Mononuclear cell (primary cell): ENCODE results near the gene KDM1B. TPM values are rescaled to one million over a fixed set of nuclear protein-coding genes. Genes with fewer than 3 reads are reported as not detected.
A peak's percentile ranks its signal among the peaks of the same experiment; 100 is the strongest.

ENCODE experiments used
- H3K27me3 ChIP-seq: 2 replicates; pipeline ENCODE4 v1.6.0; 2011; ENCODE audit warnings: low read length, control low read depth; ENCODE audit not compliant: insufficient read depth
- H3K4me1 ChIP-seq: 2 replicates; pipeline ENCODE4 v1.5.1; 2011; ENCODE audit warnings: mild to moderate bottlenecking, low read length, control low read depth; ENCODE audit not compliant: insufficient read depth
- H3K4me3 ChIP-seq: 2 replicates; pipeline ENCODE4 v1.5.1; 2011; ENCODE audit warnings: mild to moderate bottlenecking, low read length, moderate library complexity
- H3K9me3 ChIP-seq: 2 replicates; pipeline ENCODE4 v1.5.1; 2011; ENCODE audit warnings: low read depth, mild to moderate bottlenecking, control low read depth, low read length
- total RNA-seq: library from RNA; depleted of rRNA; stranded (reverse); fragments of >200 nt; gene quantifications from one replicate; pipeline ENCODE4 v1.2.3, GENCODE V29; 2012

KDM1B gene
- total RNA-seq, 1 donor, result 19.1 TPM

DNA sequence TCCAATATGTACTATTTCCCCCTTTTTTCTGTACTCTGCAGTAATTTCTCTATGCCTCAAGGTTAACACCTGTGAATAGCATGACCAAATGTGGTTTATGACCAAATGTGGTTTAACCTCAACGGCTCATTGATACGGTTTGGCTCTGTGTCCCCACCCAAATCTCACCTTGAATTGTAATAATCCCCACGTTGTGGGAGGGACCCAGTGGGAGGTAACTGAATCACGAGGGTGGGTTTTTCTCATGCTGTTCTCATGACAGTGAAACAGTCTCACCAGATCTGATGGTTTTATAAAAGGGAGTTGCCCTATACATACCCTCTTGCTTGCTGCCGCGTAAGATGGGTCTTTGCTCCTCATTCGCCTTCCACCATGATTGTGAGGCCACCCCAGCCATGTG, 90.4 kb downstream of the KDM1B start:
- H3K4me1 ChIP-seq, result no peaks in the 10 kb centered on the region
- H3K4me3 ChIP-seq, result no peak overlapping the region
- no peaks in the 10 kb centered on the region for H3K9me3 ChIP-seq
- H3K27me3 ChIP-seq, result no peaks in the 10 kb centered on the region

DNA sequence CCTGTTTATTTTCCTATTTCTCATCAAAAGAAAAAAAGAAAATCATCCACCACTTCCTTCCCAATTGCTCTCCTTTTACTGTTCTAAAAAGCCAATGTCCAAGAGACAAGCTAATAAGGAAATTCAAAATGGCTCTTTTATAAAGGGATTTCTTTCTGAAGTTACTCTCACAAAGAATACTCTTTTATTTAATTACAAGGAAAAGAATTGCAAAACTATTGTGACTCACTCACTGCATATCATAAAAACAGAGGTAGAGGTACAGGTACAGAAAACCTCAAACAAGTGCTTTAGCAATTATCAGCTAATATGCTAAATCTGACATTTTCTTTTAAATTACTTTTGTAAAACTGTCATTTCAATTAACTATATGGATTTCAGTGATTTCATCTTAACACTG, 91.0 kb downstream of the KDM1B start:
- Histone ChIP-seq H3K4me1 (no peaks in the 10 kb centered on the region), H3K27me3 (no peaks in the 10 kb centered on the region), H3K4me3 (no peak overlapping the region), H3K9me3 (no peaks in the 10 kb centered on the region)

DNA sequence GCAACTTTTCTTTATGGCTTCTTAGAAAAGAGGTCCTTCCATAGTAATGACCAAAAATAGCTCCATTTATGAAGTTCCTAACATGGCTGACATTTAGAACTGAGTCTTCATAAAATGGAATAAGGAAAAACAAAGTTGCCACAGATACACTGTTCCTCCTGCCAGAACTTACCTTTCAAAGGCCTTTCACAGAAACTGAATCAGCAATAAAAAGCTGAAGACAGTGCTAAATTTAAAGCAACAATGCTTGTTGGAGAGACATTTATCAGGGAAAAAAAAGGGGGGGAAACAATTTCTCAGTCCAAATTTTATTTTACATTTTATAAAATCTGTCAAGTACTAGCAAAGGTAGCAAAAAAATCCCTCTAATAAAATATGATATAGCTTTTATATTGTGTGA, 91.8 kb downstream of the KDM1B start:
- no peaks in the 10 kb centered on the region for H3K4me1 ChIP-seq
- H3K4me3 ChIP-seq, result no peak overlapping the region
- H3K9me3 ChIP-seq, result no peaks in the 10 kb centered on the region
- no peaks in the 10 kb centered on the region for H3K27me3 ChIP-seq

DNA sequence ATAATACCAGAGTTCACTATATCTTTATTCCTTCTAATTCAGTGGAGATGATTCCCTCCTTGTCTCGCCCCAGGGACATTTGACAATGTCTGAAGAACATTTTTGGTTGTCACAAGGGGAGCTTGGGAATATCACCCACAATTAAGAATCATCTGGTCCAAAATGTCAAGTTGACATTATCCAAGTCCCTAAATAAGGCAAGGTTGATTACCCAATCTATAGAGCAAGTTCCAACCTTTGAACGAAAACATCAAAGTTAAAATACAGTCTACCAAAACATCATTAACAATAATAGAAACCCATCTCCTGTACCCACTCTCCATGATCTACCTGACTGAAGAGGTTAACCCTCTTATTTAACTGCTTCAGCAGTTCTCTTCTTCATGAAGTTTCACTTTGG, 93.5 kb downstream of the KDM1B start:
- Histone ChIP-seq H3K27me3 (no peaks in the 10 kb centered on the region), H3K9me3 (no peaks in the 10 kb centered on the region), H3K4me3 (no peak overlapping the region), H3K4me1 (no peaks in the 10 kb centered on the region)

DNA sequence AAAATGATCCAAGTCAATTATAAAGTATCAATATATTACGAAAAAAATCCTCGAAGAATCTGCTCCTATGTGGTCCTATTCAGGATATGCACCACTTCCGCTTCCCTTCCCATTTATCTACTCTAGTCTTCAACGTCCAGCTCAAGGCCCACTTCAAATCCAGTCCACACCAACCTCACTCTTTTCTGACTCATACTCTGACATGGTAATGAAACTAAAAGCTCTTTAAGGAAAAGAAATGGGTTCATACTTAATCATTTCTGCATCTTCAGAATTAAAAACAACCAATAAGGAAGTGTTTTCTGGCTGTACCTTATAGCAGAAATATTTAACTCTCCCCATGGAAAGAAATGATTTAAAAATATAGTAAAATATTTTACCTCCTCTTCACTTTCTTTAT, 94.0 kb downstream of the KDM1B start:
- Histone ChIP-seq H3K9me3 (no peaks in the 10 kb centered on the region), H3K4me1 (no peaks in the 10 kb centered on the region), H3K27me3 (no peaks in the 10 kb centered on the region), H3K4me3 (no peak overlapping the region)

DNA sequence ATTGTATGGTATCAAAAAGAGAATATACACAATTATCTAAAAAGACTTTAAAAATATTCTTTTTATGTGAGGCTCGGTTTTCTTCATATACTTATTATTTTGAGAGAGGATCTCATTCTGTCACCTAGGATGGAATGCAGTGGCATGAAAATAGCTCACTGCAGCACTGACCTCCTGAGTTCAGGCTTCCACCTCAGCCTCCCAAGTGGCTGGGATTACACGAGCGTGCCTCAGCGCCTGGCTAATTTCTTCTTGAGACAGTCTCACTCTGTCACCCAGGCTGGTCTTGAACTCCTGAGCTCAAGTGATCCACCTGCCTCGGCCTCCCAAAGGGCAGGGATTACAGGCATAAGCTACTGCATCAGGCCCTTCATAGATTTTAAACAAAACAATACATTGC, 98.4 kb downstream of the KDM1B start:
- Histone ChIP-seq H3K4me1 (no peaks in the 10 kb centered on the region), H3K27me3 (no peaks in the 10 kb centered on the region), H3K9me3 (no peaks in the 10 kb centered on the region)

DNA sequence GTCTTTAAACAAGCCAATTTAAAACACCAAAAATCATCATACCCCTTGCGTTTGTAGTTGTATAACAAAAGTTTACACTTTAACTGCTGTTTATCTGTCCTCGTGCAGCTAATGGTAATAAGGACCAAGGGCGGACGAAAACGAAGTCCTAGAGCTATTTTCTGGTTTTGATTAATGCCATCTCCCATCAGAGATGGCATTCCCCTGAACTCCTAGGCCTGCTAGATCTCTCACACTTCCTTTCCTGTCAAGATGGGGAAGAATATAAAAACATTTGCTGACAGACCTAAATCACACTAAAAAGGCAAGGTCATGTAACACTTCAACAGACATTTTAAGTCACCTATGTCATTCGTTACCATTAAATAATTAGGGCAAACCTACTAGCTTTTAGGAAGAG, 99.6 kb downstream of the KDM1B start:
- H3K4me3 ChIP-seq, result no peak overlapping the region
- H3K9me3 ChIP-seq, result no peaks in the 10 kb centered on the region
- peaks cover 3% of the 10 kb centered on the region for H3K4me1 ChIP-seq
- H3K27me3 ChIP-seq, result no peaks in the 10 kb centered on the region

More for the DNA sequence above, 98.4 kb downstream of the KDM1B start:
- no peak overlapping the region for H3K4me3 ChIP-seq

DNA sequence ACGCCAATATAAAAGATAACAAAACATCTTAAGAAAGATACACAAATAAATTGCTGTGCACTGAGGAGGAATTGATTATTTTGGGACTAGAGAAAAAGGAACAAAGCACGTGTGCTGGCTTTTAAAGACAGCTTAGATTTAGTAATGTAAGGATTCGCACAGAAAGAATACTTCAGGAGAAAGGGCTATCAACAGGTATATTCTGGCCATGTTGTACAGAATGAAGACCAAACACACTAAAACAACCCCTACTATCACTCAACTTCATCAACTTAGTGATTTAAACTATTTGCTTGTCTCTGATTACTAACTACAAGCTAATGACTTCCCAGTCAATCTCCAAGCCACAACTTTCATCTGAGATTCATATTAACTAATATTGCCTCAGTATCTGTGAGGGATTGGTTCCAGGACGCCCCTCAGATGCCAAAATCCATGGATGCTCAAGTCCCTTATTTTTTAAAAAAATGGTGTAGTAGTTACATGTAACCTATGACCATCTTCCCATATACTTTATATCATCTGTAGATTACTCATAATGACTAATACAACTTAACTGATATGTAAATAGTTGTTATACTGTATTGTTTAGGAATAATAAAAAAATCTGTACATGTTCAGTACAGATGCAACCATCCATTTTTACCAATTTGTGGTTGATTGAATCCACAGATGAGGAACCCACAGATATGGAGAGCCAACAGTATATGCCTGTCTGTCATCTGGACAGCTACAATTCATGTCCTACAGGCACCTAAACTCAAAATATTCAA, 104.6 kb downstream of the KDM1B start:
- H3K4me1 ChIP-seq, result peaks cover 36% of the 10 kb centered on the region
- no peaks in the 10 kb centered on the region for H3K9me3 ChIP-seq
- H3K27me3 ChIP-seq, result no peaks in the 10 kb centered on the region
- H3K4me3 ChIP-seq, result no peak overlapping the region

DNA sequence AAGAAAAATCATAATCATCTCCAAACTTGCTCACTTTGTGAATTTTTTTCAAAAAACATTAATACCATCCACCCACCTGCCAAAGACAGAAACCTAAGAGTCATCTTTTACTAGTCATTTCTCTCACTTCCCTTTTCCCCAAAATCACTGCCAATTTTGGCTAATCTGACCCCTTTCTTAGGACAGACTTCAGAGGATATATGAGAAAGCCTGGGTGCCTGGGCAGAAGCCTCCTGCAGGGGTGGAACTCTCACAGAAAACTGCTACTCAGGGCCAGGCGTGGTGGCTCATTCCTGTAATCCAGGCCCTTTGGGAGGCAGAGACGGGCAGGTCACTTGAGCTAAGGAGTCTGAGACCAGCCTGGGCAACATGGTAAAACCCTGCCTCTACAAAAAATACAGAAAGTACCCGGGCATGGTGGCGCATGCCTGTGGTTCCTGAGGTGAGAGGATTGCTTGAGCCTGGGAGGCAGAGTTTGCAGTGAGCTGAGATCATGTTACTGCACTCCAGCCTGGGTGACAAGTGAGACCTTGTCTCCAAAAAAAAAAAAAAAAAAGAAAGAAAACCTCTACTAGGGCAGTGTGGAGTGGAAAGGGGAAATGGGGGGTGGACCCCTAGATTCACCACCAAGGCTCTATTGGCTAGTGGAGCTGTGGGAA, 105.4 kb downstream of the KDM1B start:
- Histone ChIP-seq H3K4me1 (peaks cover 42% of the 10 kb centered on the region), H3K27me3 (no peaks in the 10 kb centered on the region), H3K4me3 (no peak overlapping the region), H3K9me3 (no peaks in the 10 kb centered on the region)

DNA sequence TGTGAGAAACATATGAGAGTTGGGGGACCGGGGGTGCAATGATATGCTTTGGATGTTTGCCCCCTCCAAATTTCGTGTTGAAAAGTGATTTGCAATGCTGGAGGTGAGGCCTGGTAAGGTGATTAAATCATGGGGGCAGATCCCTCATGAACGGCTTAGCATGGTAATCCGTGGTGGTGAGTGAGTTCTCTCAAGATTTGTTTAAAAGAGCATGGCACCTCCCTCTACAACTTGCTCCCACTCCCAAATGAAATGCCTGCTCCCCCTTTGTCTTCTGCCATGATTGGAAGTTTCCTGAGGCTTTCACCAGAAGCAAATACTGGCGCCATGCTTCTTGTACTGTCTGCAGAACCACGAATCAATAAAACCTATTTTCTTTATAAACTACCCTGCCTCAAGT, 106.7 kb downstream of the KDM1B start:
- no peaks in the 10 kb centered on the region for H3K27me3 ChIP-seq
- H3K9me3 ChIP-seq, result no peaks in the 10 kb centered on the region
- peaks cover 42% of the 10 kb centered on the region for H3K4me1 ChIP-seq
- H3K4me3 ChIP-seq, result no peak overlapping the region

DNA sequence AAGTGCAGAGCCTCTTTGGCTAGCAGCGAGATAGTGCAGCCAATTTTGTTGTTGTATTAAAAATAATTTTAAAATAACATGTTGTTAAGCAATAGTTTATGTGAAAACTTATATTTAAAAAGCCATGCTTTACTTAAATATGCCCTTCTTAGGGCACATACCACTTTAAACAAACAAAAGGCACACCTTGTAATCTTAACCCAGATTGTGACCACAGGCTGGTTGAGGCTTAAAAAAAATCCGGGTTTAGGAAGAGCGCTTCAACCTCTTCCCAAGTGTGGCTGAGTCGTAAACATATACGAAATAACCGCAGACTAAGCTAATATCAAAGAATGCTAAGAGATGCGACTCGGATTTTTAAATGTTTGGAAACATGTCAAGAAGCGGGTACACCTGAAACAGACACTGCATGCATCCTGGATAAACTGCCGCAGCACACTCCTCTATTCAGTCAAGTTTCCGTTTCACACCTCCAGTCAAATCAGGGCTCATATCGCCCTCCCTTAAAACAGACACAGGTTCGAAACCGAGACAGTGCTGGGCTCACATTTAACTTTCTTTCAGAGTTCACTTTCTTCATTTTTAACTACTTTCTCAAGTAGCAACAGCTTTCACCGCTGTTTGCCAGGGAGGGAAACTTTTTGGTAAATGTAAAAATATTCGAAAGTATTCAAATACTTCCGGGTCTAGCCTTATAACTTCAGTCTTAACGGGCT, 107.6 kb downstream of the KDM1B start:
- Histone ChIP-seq H3K4me1 (peaks cover 42% of the 10 kb centered on the region), H3K4me3 (peak overlapping the region; percentile 83), H3K27me3 (no peaks in the 10 kb centered on the region), H3K9me3 (no peaks in the 10 kb centered on the region)

DNA sequence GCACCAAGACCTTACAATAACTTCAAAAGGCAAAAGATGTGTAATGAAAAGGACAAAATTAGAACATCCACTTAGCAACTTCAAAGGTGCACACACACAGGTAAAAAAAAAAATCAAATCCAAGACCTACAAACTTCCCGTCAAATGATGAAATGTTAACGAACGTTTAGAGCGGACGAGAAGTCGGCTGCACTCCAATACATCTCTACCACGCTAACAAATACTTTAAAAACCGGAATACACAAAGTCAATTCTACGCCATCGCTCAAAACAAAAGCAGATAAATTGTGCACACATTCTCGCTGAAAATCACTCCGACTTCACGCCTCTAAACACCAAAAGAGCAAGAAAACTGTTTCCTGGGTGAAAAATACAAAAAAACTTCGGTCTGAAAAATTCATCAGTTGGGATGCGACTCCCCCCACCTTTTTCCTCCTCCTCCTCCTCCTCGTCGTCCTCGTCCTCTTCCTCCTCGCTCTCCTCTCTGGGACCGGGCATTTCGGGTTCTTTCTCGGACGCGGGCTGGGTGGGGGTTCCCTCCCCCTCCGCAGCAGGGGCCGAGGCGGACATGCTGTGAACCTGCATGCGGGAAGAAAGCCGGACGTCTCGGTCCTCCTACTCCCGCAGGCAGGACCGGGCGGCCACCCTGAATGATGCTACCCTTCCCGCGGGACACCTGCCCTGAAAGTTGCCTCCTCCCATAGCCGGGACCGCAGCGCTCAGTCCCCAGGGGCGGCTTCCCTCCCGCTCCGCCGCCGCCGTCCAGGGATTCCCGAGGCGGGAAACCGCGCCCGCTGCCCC, 108.4 kb downstream of the KDM1B start:
- Histone ChIP-seq H3K27me3 (no peaks in the 10 kb centered on the region), H3K4me3 (peak overlapping the region; percentile 83), H3K4me1 (peaks cover 42% of the 10 kb centered on the region), H3K9me3 (no peaks in the 10 kb centered on the region)

DNA sequence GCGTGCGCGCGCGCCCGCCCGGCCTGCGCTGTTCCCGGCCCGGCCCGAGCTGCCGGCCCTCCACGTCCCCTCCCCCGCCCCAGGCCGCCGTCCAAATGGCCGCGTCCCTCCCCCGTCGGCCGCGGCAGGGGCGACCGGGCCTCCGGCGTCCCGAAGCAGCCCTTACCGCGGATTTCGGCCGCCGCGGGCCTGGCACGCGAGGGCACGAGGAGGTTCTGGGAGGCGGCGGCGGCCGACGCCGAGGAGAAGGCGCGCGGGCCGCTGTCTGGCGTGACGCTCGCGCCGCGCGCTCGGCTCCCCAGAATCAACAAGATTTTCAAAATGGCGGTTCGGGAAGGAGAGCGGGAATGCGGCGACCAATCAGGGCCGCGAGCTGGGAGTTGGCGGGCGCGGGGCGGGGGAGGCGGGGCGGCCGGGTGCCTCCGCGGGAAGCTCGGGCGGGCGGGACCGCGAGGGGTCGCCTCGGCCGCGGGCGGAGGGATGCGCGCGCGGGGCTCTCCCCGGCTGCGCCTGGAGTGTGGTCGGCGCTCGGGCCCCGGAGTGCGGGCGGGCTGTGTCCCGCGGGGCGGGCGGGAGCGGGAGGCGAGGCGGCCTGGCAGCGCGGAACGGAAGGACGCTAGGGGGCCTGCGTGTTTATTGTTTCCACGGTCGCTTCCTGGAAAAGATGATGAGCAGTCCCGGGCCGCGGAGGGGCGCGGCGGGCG, 109.1 kb downstream of the KDM1B start, which contains the start of gene DEK:
TSS of gene DEK (minus strand) at position 312 of the 704 bp plus-strand sequence. CDS start 543 bp downstream, outside the sequence.
- Histone ChIP-seq H3K27me3 (no peaks in the 10 kb centered on the region), H3K9me3 (no peaks in the 10 kb centered on the region), H3K4me1 (peaks cover 47% of the 10 kb centered on the region), H3K4me3 (peak within 1 kb of the TSS; percentile 83)

DNA sequence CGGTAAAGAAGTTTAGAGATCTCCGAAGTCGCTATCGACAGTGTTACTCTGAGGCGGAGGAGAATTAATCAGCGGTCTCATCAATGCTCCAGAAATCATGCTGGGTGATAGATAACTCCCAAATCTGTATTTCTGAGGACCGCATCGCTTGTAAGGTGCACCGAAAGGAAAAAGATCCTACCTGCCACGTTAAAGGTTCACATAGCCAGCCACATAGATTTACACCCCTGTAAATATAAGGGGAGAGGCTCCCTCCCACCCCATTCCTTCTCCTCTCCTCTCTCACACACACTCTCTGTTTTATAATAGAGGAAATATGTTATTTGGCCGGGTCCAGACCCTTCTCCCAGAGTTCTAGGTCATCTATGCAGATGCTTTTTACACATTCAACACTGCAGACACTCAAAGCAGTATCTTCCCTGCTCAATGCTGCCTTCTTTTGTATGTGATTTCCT, 109.7 kb downstream of the KDM1B start:
- Histone ChIP-seq H3K9me3 (no peaks in the 10 kb centered on the region), H3K27me3 (no peaks in the 10 kb centered on the region), H3K4me1 (peaks cover 45% of the 10 kb centered on the region), H3K4me3 (peak overlapping the region; percentile 83)
